SK-N-MC (cell line): Measurements from ENCODE around the gene SERPINA7.
"Not testable (repeated sequence)": the region's sequence is repeated elsewhere in the genome, so short reads cannot be mapped to it uniquely, and the experiment has no call there.

ENCODE experiments used
- DNase-seq: peaks from one replicate; pipeline ENCODE4 v3.0.0-alpha.2; 2011; ENCODE audit warnings: low read depth, low spot score
- H3K27ac ChIP-seq: fragments of 200-600 bp; sonication (generic); 2 replicates; pipeline ENCODE4 v1.5.1; 2016; ENCODE audit warnings: mixed run types
- H3K36me3 ChIP-seq: fragments of 200-600 bp; sonication (generic); 2 replicates; pipeline ENCODE4 v1.6.1; 2017; ENCODE audit warnings: antibody characterized with exemption, low read length, mixed read lengths; ENCODE audit not compliant: insufficient read depth
- H3K4me3 ChIP-seq: fragments of 200-600 bp; sonication (generic); 2 replicates; pipeline ENCODE4 v1.5.1; 2016
- H3K9ac ChIP-seq: fragments of 200-600 bp; sonication (generic); 2 replicates; pipeline ENCODE4 v1.8.0; 2017; ENCODE audit warnings: mixed run types, mixed read lengths; ENCODE audit not compliant: insufficient read length
- H3K9me3 ChIP-seq: fragments of 200-600 bp; sonication (generic); 2 replicates; pipeline ENCODE4 v1.6.1; 2017; ENCODE audit warnings: low read depth, mild to moderate bottlenecking, antibody characterized with exemption, low read length, moderate library complexity, mixed read lengths
- EZH2 ChIP-seq: fragments of 200-600 bp; sonication (generic); IDR thresholded peaks from one replicate; pipeline ENCODE4 v1.6.1; 2017; ENCODE audit warnings: antibody characterized with exemption
- FOXP2 ChIP-seq: optimal IDR thresholded peaks from 2 replicates; pipeline ENCODE3; 2011; ENCODE audit warnings: mild to moderate bottlenecking, moderate library complexity; ENCODE audit not compliant: insufficient read depth; ENCODE audit errors: extremely low read length, control extremely low read depth
- POLR2AphosphoS5 ChIP-seq: IDR thresholded peaks from 2 replicates; pipeline ENCODE4 v1.6.1; 2012; ENCODE audit warnings: mild to moderate bottlenecking, low read depth, low read length, borderline replicate concordance

The SERPINA7 gene

DNA sequence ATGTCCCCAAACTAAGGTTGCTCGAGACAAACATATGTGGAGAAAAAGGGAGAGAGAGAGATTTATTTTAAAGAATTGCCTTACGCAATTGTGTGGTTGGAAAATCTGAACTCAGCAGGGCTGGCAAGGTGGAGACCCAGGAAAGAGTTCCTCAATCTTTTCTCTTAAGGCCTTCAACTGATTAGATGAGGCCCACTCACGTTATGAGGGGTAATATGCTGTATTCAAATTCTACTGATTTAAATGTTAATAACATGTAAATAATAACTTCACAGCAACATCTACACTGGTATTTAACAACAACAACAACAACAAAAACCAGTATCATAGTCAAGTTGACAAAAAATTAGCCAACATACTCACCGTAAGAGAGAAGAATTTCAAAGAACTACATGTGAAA is 14.6 kb downstream of the SERPINA7 start:
- DNase-seq: no peak
- Histone ChIP-seq H3K27ac (no peak overlapping the region), H3K36me3 (no peaks in the 10 kb centered on the region), H3K9me3 (no peaks in the 10 kb centered on the region), H3K9ac (no peak overlapping the region), H3K4me3 (no peak overlapping the region)
- no peak for TF ChIP-seq FOXP2

DNA sequence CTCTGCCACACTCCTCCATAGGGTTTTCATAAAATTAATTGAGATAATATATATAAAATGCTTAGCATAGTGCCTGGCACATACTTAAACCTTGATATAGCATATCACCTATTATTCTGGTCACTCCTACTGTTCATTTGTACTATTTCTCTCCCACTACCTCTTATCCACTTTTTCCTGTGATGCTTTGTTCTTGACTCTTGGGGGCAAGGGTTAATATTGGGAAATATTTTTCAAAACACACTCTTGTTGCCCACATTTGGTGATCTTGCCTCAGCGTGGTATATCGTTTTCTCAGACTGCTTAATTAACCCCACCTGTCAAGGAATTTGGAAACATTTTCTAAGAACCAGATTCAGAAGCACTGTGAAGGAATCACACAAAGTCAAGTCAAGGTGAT is 16.3 kb downstream of the SERPINA7 start:
- H3K4me3 ChIP-seq: no peak overlapping the region
- H3K27ac ChIP-seq: no peak overlapping the region
- H3K36me3 ChIP-seq: no peaks in the 10 kb centered on the region
- TF ChIP-seq FOXP2 (no peak), POLR2AphosphoS5 (no peak), EZH2 (no peak)
- H3K9ac ChIP-seq: no peak overlapping the region
- no peak for DNase-seq
- no peaks in the 10 kb centered on the region for H3K9me3 ChIP-seq

- Histone ChIP-seq H3K9ac (no peak overlapping the region), H3K27ac (no peak overlapping the region), H3K9me3 (no peaks in the 10 kb centered on the region), H3K4me3 (no peak overlapping the region), H3K36me3 (no peaks in the 10 kb centered on the region)
- TF ChIP-seq FOXP2 (no peak), EZH2 (no peak), POLR2AphosphoS5 (no peak)
- DNase-seq: no peak
Measured at GRCh38 chrX:106014119-106014775, 24.3 kb downstream of the SERPINA7 start.

DNA sequence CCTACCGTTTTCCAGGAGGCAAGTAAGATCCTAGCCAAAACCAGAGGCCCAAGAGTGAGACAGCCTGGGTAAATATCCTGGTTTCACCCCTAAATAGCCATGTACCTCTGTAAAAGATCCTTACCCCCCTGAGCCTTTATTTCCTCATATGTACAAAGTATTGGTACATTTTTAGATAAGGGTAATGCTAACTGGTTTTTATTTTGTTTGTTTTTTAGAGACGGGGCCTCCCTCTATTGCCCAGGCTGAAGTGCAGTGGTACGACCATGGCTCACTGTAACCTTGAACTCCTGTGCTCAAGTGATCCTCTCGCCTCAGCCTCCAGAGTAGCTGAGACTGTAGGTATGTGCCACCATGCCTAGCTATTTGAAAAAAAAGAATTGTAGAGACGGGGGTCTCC is 29.4 kb downstream of the SERPINA7 start:
- Histone ChIP-seq H3K4me3 (no peak overlapping the region), H3K9me3 (no peaks in the 10 kb centered on the region), H3K27ac (no peak overlapping the region), H3K36me3 (no peaks in the 10 kb centered on the region), H3K9ac (no peak overlapping the region)
- no peak for DNase-seq
- TF ChIP-seq EZH2 (no peak), POLR2AphosphoS5 (no peak), FOXP2 (no peak)

DNA sequence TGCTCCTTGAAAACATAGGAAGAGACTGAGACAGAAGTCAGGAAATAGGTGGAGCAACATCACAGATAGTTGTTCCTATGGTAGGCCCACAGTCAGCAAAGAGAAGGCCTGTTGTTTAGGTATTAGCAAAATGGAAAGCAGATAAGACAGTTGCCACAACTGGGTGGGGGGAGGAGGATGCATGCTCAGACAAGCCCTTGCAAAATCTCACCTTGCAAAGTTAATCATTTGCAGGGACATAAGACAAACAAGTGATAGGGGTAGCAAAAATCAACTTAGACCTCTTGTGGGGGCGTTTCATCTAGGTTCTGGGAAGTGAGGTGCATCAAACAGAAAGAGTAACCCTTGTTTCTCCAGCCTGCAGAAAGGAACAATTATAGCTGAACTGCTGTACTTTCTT is 30.7 kb downstream of the SERPINA7 start:
- H3K4me3 ChIP-seq: no peak overlapping the region
- no peak for TF ChIP-seq POLR2AphosphoS5
- no peak for TF ChIP-seq EZH2
- TF ChIP-seq FOXP2: no peak
- no peaks in the 10 kb centered on the region for H3K36me3 ChIP-seq
- H3K9ac ChIP-seq: no peak overlapping the region
- H3K27ac ChIP-seq: no peak overlapping the region
- no peaks in the 10 kb centered on the region for H3K9me3 ChIP-seq
- DNase-seq: no peak

GRCh38 chrX:106005684-106006083 is 32.8 kb downstream of the SERPINA7 start:
- Histone ChIP-seq H3K36me3 (no peaks in the 10 kb centered on the region), H3K9me3 (no peaks in the 10 kb centered on the region), H3K9ac (no peak overlapping the region), H3K4me3 (no peak overlapping the region), H3K27ac (no peak overlapping the region)
- DNase-seq: no peak
- no peak for TF ChIP-seq EZH2
- no peak for TF ChIP-seq FOXP2
- no peak for TF ChIP-seq POLR2AphosphoS5

GRCh38 chrX:106000609-106001008 is 37.9 kb downstream of the SERPINA7 start:
- DNase-seq, H3K27ac ChIP-seq, H3K9me3 ChIP-seq, H3K4me3 ChIP-seq, H3K36me3 ChIP-seq, H3K9ac ChIP-seq: not testable (repeated sequence)

GRCh38 chrX:106000203-106000602 is 38.3 kb downstream of the SERPINA7 start:
- TF ChIP-seq POLR2AphosphoS5 (no peak), EZH2 (no peak), FOXP2 (no peak)
- DNase-seq: no peak
- Histone ChIP-seq H3K9me3 (no peaks in the 10 kb centered on the region), H3K27ac (no peak overlapping the region), H3K36me3 (no peaks in the 10 kb centered on the region), H3K4me3 (no peak overlapping the region), H3K9ac (no peak overlapping the region)

DNA sequence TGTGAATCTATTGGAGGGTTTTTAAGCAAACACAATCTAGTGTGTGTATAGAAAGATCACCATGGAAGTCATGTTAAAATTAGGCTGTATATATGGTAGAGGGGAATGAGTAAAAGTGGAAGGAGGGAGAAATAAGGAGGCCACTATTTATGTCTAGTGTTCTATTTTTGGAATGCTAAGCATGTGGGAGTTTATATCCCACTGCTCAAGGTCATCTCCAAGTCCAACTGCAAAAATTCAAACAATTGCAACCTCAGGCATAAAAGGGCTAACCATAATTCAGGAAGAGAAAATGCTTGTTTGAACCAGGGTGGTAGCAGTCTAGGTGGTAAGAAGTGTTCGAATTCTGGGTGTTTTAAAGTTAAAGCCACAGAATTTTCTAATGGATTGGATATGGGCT is 39.2 kb downstream of the SERPINA7 start:
- DNase-seq: no peak
- H3K27ac ChIP-seq: no peak overlapping the region

GRCh38 chrX:105988487-105988886 is 50.0 kb downstream of the SERPINA7 start:
- H3K27ac ChIP-seq, DNase-seq: not testable (repeated sequence)

More for the DNA sequence above, 39.2 kb downstream of the SERPINA7 start:
- no peak for TF ChIP-seq FOXP2
- TF ChIP-seq POLR2AphosphoS5: no peak
- no peak for TF ChIP-seq EZH2
- no peaks in the 10 kb centered on the region for H3K9me3 ChIP-seq
- no peak overlapping the region for H3K4me3 ChIP-seq
- no peak overlapping the region for H3K9ac ChIP-seq
- no peaks in the 10 kb centered on the region for H3K36me3 ChIP-seq

More at GRCh38 chrX:105988487-105988886, 50.0 kb downstream of the SERPINA7 start:
- H3K36me3 ChIP-seq, H3K9ac ChIP-seq, H3K9me3 ChIP-seq, H3K4me3 ChIP-seq: not testable (repeated sequence)
